Mucosa of descending colon (tissue), 3 donors: ENCODE measurements around the gene BDKRB2. TPM values are rescaled to one million over a fixed set of nuclear protein-coding genes. Genes with fewer than 3 reads are reported as not detected.
A peak's percentile ranks its signal among the peaks of the same experiment; 100 is the strongest.

Source experiments
- ATAC-seq: fragments of 200-7000 bp; cut with Tn5 transposase; one replicate; pipeline ENCODE4 v1.9.1; 2020; ENCODE audit warnings: mild to moderate bottlenecking, moderate library complexity
- DNase-seq, 3 donors: peaks; one replicate each; pipeline ENCODE4 v3.0.0-alpha.2; 2020
- H3K36me3 ChIP-seq: fragments of 200-600 bp; one replicate; pipeline ENCODE4 v1.8.0; 2021; ENCODE audit warnings: low read depth, mild to moderate bottlenecking
- H3K4me1 ChIP-seq: fragments of 200-600 bp; one replicate; pipeline ENCODE4 v1.8.0; 2021; ENCODE audit warnings: low read depth, mild to moderate bottlenecking
- H3K4me3 ChIP-seq: fragments of 200-600 bp; one replicate; pipeline ENCODE4 v1.8.0; 2021; ENCODE audit warnings: mild to moderate bottlenecking
- H3K9me3 ChIP-seq: fragments of 200-600 bp; one replicate; pipeline ENCODE4 v1.8.0; 2021; ENCODE audit warnings: mild to moderate bottlenecking
- intact Hi-C, 2 donors: fragments of 100-400 bp; cut with DNase I in 1 of 2; cut with micrococcal nuclease in 1 of 2; formaldehyde crosslinking; loops; one replicate each; pipeline versions ENCODE4 v1.11.0 to v1.11.1; 2022; cut with DNase I, micrococcal nuclease
- total RNA-seq, 3 donors: library from RNA; stranded (reverse); fragmentation: NEBNext Ultra II Directional in 2 of 3; extraction: Animal tissue kit (Norgen Biotek cat#: 25700) in 2 of 3; gene quantifications; one replicate each; pipeline versions ENCODE4 v1.2.1 to v1.2.4, GENCODE V29; 2021 to 2023
- TF ChIP-seq, protein P1 (sequence below): fragments of 200-600 bp; IDR thresholded peaks from one replicate; pipeline ENCODE4 v1.8.0; 2022; ENCODE audit warnings: antibody characterized with exemption, mild to moderate bottlenecking
- donor health status: DM: no; HTN: no; CAD: no; lungs with moderate emphysema.
- donor health status: DM: no; HTN: no; CAD: no.
- donor health status: DM: no; HTN: yes; CAD: no.

BDKRB2 gene
- total RNA-seq, 3 donors from 2014 or later = 18.7 to 38.6 (median 25.4) TPM

DNA sequence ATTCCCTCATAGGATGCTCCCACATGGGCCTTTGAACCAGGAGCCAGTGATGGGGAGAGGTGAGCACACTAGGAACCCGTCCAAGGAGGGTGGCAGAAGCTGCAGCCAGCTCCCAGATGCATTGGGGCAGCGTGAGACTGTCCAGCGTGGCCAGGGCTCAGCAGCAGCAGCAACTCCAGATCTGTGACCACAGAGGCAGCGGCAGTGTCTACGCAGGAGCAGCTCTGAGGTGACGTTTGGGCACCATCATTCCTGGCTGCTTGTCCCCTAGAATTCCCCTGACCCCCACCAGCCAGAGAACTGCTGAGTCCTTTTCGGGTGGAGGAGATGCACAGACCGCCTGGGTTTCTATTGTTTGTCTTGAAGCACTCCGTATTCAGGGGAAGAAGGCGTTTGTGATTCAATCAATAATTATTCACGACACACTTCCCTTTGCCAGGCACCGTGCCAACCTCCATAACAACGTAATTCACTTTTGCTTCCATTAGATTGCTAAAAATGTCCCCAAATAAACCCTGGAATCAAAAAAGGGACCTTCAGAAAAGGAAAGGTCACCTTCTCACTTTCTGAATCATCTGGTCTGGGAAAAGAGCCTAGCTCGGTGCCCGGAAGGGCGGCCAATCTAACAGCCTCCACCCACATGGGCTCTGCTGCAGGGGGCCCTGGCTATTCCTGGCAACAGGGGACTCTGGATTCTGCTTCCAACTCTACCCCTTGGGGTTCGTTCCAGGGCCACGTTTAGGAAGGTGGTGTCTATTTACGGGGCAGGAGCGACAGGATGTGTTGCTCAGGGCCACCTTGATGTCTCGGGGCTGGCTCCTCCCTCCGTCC is 11.4 kb upstream of the BDKRB2 start:
- DNase-seq = no peak
- Histone ChIP-seq H3K4me1 (peaks cover 5% of the 10 kb centered on the region), H3K4me3 (no peak overlapping the region), H3K9me3 (no peaks in the 10 kb centered on the region), H3K36me3 (no peaks in the 10 kb centered on the region)
- TF ChIP-seq, protein P1, sequence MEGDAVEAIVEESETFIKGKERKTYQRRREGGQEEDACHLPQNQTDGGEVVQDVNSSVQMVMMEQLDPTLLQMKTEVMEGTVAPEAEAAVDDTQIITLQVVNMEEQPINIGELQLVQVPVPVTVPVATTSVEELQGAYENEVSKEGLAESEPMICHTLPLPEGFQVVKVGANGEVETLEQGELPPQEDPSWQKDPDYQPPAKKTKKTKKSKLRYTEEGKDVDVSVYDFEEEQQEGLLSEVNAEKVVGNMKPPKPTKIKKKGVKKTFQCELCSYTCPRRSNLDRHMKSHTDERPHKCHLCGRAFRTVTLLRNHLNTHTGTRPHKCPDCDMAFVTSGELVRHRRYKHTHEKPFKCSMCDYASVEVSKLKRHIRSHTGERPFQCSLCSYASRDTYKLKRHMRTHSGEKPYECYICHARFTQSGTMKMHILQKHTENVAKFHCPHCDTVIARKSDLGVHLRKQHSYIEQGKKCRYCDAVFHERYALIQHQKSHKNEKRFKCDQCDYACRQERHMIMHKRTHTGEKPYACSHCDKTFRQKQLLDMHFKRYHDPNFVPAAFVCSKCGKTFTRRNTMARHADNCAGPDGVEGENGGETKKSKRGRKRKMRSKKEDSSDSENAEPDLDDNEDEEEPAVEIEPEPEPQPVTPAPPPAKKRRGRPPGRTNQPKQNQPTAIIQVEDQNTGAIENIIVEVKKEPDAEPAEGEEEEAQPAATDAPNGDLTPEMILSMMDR = no peak
- no peak for ATAC-seq
- intact Hi-C loops = no loop called here

DNA sequence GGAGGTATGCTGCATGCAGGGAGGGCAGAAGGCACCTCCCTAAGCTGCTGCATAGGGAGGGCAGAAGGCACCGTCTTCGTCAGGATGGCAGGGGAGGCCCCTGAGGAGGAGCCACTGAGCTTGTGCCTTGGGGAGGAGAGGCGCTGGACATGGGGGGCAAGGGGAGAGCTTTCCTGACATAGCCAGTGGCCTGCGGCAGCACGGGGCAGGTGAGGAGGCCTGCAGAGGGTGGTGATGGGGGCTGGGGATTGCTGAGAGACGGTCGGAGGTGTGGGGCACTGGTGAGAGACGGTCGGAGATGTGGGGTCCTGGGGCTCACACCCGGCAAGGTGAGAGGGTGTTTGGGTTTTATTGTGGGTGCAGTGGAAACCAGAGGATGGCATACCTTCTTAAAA is 10.4 kb upstream of the BDKRB2 start:
- Histone ChIP-seq H3K4me3 (no peak overlapping the region), H3K9me3 (no peaks in the 10 kb centered on the region), H3K36me3 (no peaks in the 10 kb centered on the region), H3K4me1 (peaks cover 5% of the 10 kb centered on the region)
- TF ChIP-seq, protein P1 = no peak
- intact Hi-C loops = no loop called here
- no peak for DNase-seq
- ATAC-seq = no peak

DNA sequence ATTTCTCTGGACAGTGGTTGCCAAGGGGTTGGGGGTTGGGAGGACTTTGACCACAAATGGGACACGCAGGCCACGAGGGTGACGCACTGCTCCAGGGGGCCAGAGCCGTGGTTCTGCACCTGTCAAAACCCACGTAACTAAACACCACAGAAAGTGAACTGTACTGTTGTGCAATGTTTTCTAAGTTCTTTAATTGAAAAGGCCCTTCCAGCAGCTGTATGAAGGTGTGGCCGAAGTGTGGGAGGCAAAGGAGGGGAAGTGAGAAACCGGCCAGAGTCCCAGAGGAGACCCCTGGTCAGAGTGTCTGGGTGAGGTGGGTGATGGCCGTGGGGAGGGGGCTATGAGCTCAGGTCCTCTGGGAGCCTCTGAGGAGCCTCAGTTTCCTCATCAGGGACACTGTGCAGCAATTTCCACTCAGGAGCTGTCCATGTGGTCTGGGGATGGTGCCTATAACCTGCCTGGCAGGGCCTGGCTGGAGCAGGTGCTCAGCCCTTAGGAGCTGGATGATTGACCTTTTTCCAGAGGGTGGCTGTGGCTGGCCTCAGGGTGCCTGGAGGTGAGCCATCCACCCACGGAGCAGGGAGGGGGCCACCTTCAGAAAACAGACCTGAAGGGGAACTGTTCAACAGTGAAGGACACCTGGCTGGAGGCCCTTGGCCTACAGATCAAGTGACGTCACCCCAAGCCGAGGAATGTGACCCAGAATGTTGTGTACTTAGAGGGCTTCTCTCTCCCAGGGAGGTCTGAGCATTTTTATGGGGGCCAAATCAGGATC is 9.8 kb upstream of the BDKRB2 start:
- Histone ChIP-seq H3K36me3 (no peaks in the 10 kb centered on the region), H3K4me1 (peaks cover 5% of the 10 kb centered on the region), H3K4me3 (no peak overlapping the region), H3K9me3 (no peaks in the 10 kb centered on the region)
- peak; percentile 17 for ATAC-seq
- TF ChIP-seq, protein P1 = no peak
- no peak for DNase-seq
- intact Hi-C loops = no loop called here

DNA sequence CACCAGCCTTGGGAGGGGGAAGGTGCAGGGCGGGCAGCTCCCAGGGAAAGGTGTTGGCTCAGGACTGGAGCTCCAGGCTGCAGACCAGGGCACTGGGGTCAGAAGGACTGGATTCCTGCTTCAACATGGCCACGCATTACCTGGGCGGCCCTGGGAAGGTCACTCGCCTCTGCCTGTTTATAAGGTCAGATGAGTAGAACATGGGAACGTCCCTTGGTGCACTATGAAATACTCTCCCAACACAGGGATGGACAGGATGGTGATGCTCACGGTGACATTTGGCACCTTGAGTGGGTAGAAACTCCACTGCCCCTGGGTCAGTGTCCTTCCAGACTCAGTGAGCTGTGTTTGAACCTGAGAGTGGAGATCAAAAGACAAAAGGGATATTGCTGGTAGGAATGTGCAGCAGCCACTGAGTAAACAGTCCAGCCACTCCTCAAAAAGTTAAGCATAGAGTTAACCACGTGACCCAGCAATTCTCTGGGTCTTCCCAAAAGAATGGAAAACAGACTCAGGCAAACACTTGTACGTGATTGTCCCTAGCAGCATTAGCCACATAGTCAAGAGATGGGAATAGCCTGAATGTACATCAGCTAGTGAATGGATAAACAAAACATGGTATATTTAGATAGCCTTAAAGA is 9.1 kb upstream of the BDKRB2 start:
- Histone ChIP-seq H3K9me3 (no peaks in the 10 kb centered on the region), H3K4me1 (peaks cover 5% of the 10 kb centered on the region), H3K4me3 (no peak overlapping the region), H3K36me3 (no peaks in the 10 kb centered on the region)
- no peak for DNase-seq
- ATAC-seq = peak; percentile 51
- intact Hi-C loops = no loop called here
- TF ChIP-seq, protein P1 = no peak

DNA sequence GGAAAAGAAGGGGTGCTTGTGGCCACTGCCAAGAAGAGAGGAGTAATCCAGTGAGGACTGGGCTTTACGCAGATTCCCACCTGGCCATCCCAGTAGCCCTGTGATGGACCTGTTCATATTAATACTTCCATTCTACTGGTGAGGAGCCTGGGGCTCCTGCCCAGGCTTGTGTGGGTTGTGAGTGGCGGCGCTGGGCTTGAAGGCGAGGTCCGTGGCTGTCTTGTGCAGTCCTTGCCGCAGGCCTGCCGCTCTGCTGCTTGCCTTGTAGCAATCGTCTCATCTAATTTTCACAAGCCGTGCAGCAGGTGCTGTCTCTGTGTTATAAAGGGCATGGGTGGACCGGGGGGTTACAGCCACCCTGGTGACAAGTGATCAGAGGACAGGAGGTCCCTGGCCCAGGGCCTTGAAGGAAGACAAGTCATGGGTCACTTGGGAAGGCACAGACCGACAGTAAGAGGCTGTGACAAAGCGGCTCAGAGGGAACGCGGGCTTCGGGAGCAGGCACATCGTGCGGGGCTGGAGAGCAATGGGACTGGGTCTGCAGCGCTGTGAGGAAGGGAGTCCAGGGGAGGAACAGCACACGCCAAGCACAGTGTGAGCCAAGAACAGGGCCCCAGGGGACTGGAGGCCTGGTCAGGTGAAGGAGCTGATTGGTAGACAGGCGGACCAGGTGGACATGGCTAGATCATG is 7.3 kb upstream of the BDKRB2 start:
- TF ChIP-seq, protein P1 = no peak
- intact Hi-C loops = no loop called here
- Histone ChIP-seq H3K36me3 (no peaks in the 10 kb centered on the region), H3K4me3 (no peak overlapping the region), H3K9me3 (no peaks in the 10 kb centered on the region), H3K4me1 (peaks cover 5% of the 10 kb centered on the region)
- no peak for DNase-seq
- ATAC-seq = no peak
